SIG-M5 (cell line): ENCODE data around the gene LCOR.
"Not testable (repeated sequence)": the region's sequence is repeated elsewhere in the genome, so short reads cannot be mapped to it uniquely, and the experiment has no call there.

Experiments used
- DNase-seq: peaks from one replicate; lab custom pipeline; 2025; lab: John Stamatoyannopoulos, UW

Gene LCOR

GRCh38 chr10:96840841-96841518 is 8.9 kb downstream of the LCOR start:
- peak; percentile 7 for DNase-seq

- no peak for DNase-seq
Measured at GRCh38 chr10:96842896-96843723, 11.0 kb downstream of the LCOR start.

GRCh38 chr10:96843823-96844222 is 11.7 kb downstream of the LCOR start:
- no peak for DNase-seq

GRCh38 chr10:96846395-96846794 is 14.3 kb downstream of the LCOR start:
- DNase-seq = no peak

GRCh38 chr10:96846926-96847325 is 14.8 kb downstream of the LCOR start:
- DNase-seq = no peak

GRCh38 chr10:96847356-96847755 is 15.3 kb downstream of the LCOR start:
- not testable (repeated sequence) for DNase-seq

GRCh38 chr10:96850113-96850512 is 18.0 kb downstream of the LCOR start:
- no peak for DNase-seq

- no peak for DNase-seq
Measured at GRCh38 chr10:96850825-96851224, 18.7 kb downstream of the LCOR start.

GRCh38 chr10:96851281-96851680 is 19.2 kb downstream of the LCOR start:
- DNase-seq = no peak

GRCh38 chr10:96856317-96856716 is 24.2 kb downstream of the LCOR start:
- DNase-seq = no peak

- no peak for DNase-seq
Measured at GRCh38 chr10:96857301-96858012, 25.4 kb downstream of the LCOR start.

- no peak for DNase-seq
Measured at GRCh38 chr10:96858038-96858705, 26.1 kb downstream of the LCOR start.

GRCh38 chr10:96858706-96859050 is 26.6 kb downstream of the LCOR start:
- DNase-seq = no peak

- no peak for DNase-seq
Measured at GRCh38 chr10:96860631-96861277, 28.7 kb downstream of the LCOR start.

GRCh38 chr10:96863922-96864543 is 31.9 kb downstream of the LCOR start:
- DNase-seq = no peak

- DNase-seq = no peak
Measured at GRCh38 chr10:96873086-96873485, 41.0 kb downstream of the LCOR start.

- DNase-seq = no peak
Measured at GRCh38 chr10:96873756-96874467, 41.8 kb downstream of the LCOR start.

- DNase-seq = no peak
Measured at GRCh38 chr10:96878057-96878456, 46.0 kb downstream of the LCOR start.

- DNase-seq = no peak
Measured at GRCh38 chr10:96880575-96880974, 48.5 kb downstream of the LCOR start.

- no peak for DNase-seq
Measured at GRCh38 chr10:96889415-96890171, 57.5 kb downstream of the LCOR start.
